Stomach (tissue), 9 donors: ENCODE measurements around the gene ZNF526. TPM values are rescaled to one million over a fixed set of nuclear protein-coding genes. Genes with fewer than 3 reads are reported as not detected.

Experiments used
- DNase-seq, 2 donors: peaks; one replicate each; pipeline versions ENCODE4 v3.0.0 to v3.0.0-alpha.2; 2013 to 2019
- H3K27ac ChIP-seq, 5 donors: fragments of 200-600 bp in 4 of 5; sonication (generic) in 4 of 5; one replicate each; pipeline ENCODE4 v1.5.1; 2013 to 2019; ENCODE audit warnings: mild to moderate bottlenecking in 1 of 5, moderate library complexity in 1 of 5
- H3K27me3 ChIP-seq, 3 donors: fragments of 200-600 bp; sonication (generic); one replicate each; pipeline ENCODE4 v1.5.1; 2017 to 2019; ENCODE audit warnings: mixed run types in 1 of 3
- H3K36me3 ChIP-seq, 4 donors: fragments of 200-600 bp; sonication (generic); 1 replicate in 3 of 4; 2 replicates in 1 of 4; pipeline ENCODE4 v1.5.1; 2016 to 2019
- H3K4me1 ChIP-seq, 4 donors: fragments of 200-600 bp; sonication (generic); one replicate each; pipeline ENCODE4 v1.5.1; 2016 to 2019
- H3K4me3 ChIP-seq, 4 donors: fragments of 200-600 bp; sonication (generic) in 3 of 4; one replicate each; pipeline ENCODE4 v1.5.1; 2016 to 2019; ENCODE audit warnings: mild to moderate bottlenecking in 1 of 4
- H3K9me3 ChIP-seq, 4 donors: fragments of 200-600 bp; sonication (generic); one replicate each; pipeline ENCODE4 v1.5.1; 2016 to 2019
- EP300 ChIP-seq: sonication (generic); formaldehyde crosslinking; IDR thresholded peaks from one replicate; pipeline ENCODE4 v1.6.1; 2017; ENCODE audit warnings: antibody characterized with exemption
- POLR2A ChIP-seq, 4 donors: fragments of 450-650 bp; IDR thresholded peaks; one replicate each; pipeline ENCODE4 v1.6.1; 2016; ENCODE audit warnings: antibody characterized with exemption in 4 of 4, control low read depth in 2 of 4, mild to moderate bottlenecking in 1 of 4, moderate library complexity in 1 of 4
- POLR2AphosphoS5 ChIP-seq, 3 donors: sonication (generic); formaldehyde crosslinking; IDR thresholded peaks; one replicate each; pipeline ENCODE4 v1.6.1; 2016; ENCODE audit warnings: antibody characterized with exemption in 3 of 3
- WGBS, 5 donors: extraction: QIAGEN DNeasy Blood & Tissue Kit in 3 of 5; methylation state at CpG; one replicate each; pipeline versions ENCODE4 v1.1.5 to v1.1.7; 2013 to 2018; 5-methylcytosine and 5-hydroxymethylcytosine counted together
- intact Hi-C: fragments of 100-400 bp; cut with DNase I; formaldehyde crosslinking; loops from one replicate; pipeline ENCODE4 v1.15.1; 2023; ENCODE audit warnings: low total_unique reads
- polyA plus RNA-seq, 3 donors: library from polyadenylated mRNA; stranded (reverse); fragments of 200-250 nt; gene quantifications; one replicate each; pipeline ENCODE4 v1.2.3, GENCODE V29; 2013
- total RNA-seq, 5 donors: library from RNA; depleted of rRNA; stranded (reverse); fragments of >200 nt; gene quantifications; one replicate each; pipeline versions ENCODE4 v1.1.0 to v1.2.3, GENCODE V29; 2014 to 2016
- TF ChIP-seq, protein P1 (sequence below), 7 experiments: fragments of 450-650 bp in 4 of 7; fragments of 200-600 bp in 3 of 7; sonication (generic) in 3 of 7; IDR thresholded peaks; one replicate each; pipeline ENCODE4 v1.5.1; 2016 to 2019; ENCODE audit warnings: antibody characterized with exemption in 7 of 7, control low read depth in 2 of 7, mild to moderate bottlenecking in 1 of 7
- donor health status: healthy with polysubstance abuse.
- donor health status: Bipolar disorder and iron deficiency.
- donor health status: healthy.

ZNF526 gene
- total and polyA plus RNA-seq, 8 donors: 2.4 to 12.0 (median 4.8) TPM

DNA sequence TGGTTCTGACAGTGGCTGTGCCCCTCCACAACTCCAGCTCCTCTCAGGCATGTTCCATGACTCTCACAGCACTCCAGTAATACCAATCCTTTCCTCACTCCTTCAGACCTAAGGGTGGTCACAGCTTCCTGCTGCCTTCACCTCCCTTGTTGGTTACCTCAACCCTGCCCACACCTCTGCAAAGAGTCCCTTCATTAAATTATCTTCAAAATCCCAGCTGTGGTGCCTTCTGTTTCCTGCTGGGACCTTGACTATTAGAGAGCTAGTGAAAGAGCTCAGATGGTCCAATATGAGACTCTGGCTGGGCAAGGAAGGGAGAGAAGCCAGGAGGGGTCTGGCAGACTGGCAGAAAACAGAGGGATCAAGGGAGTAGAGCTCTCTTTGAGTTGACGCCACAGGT, 28.8 kb upstream of the ZNF526 start:
- Histone ChIP-seq H3K27ac (peak overlapping the region; percentile 31 to 73 (median 51)), H3K9me3 (peaks cover 0 to 4% (median 0%) of the 10 kb centered on the region in 4 donors), H3K27me3 (no peaks in the 10 kb centered on the region), H3K4me1 (peaks cover 0 to 10% (median 2%) of the 10 kb centered on the region in 4 donors), H3K36me3 (no peaks in the 10 kb centered on the region), H3K4me3 (no peak overlapping the region)
- DNase-seq: peak in 1 of 2 donors; percentile 23
- intact Hi-C loops: no loop called here
- WGBS, 5 donors: 33 to 75% (median 48%) methylated on average over 1 of the region's 1 CpG
- no peak for TF ChIP-seq EP300
- no peak for TF ChIP-seq POLR2AphosphoS5 (IDR thresholded peaks at IDR 0.05)
- TF ChIP-seq, protein P1, sequence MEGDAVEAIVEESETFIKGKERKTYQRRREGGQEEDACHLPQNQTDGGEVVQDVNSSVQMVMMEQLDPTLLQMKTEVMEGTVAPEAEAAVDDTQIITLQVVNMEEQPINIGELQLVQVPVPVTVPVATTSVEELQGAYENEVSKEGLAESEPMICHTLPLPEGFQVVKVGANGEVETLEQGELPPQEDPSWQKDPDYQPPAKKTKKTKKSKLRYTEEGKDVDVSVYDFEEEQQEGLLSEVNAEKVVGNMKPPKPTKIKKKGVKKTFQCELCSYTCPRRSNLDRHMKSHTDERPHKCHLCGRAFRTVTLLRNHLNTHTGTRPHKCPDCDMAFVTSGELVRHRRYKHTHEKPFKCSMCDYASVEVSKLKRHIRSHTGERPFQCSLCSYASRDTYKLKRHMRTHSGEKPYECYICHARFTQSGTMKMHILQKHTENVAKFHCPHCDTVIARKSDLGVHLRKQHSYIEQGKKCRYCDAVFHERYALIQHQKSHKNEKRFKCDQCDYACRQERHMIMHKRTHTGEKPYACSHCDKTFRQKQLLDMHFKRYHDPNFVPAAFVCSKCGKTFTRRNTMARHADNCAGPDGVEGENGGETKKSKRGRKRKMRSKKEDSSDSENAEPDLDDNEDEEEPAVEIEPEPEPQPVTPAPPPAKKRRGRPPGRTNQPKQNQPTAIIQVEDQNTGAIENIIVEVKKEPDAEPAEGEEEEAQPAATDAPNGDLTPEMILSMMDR (IDR thresholded peaks at IDR 0.05): no peak
- no peak for TF ChIP-seq POLR2A (IDR thresholded peaks at IDR 0.05)

DNA sequence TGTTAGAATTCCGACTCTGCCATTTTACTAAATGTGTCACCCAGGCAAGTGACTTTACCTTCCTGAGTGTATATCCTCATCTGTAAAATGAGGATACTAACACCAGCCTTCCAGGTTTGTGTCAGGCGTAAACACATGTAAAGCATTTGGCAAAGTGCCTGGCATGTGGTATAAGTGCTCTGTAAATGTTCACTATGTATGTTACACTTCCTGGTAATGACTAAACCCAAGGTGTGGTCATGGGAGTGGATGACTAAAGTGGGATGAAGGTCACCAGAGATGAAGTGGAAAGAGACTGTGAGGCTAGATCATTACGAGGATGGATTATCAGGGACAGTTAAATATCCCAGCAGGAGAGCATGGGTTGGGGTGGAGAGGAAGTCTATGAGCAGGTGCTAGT, 28.3 kb upstream of the ZNF526 start:
- Histone ChIP-seq H3K9me3 (peaks cover 0 to 4% (median 0%) of the 10 kb centered on the region in 4 donors), H3K27ac (peak overlapping the region in 4 of 5 donors; percentile 31 to 73 (median 44)), H3K27me3 (no peaks in the 10 kb centered on the region), H3K4me3 (no peak overlapping the region), H3K36me3 (peaks cover 0 to 4% (median 1%) of the 10 kb centered on the region in 4 donors), H3K4me1 (peaks cover 0 to 15% (median 4%) of the 10 kb centered on the region in 4 donors)
- 21 to 47% (median 25%) methylated on average over 3 of the region's 3 CpGs for WGBS, 5 donors
- intact Hi-C loops: no loop called here
- TF ChIP-seq, protein P1 (IDR thresholded peaks at IDR 0.05): no peak
- TF ChIP-seq POLR2AphosphoS5 (IDR thresholded peaks at IDR 0.05) (peak in 2 of 3 donors; percentile 52 to 86), POLR2A (IDR thresholded peaks at IDR 0.05) (no peak)
- DNase-seq: peak; percentile 61 to 94

DNA sequence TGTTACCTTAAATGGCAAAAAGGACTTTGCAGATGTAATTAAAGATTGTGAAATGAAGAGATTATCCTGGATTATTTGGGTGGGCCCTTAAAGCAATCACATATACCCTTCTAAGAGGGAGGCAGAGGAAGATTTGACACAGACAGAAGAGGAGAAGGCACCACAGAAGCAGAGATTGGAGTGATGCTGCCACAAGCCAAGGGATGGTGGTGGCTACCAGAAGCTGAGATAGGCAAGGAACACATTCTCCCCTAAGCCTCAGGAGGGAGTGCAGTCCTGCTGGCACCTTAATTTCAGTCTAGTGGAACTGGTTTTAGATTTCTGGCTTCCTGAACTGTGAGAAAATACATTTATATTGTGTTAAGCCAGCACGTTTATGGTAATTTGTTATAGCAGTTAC, 26.8 kb upstream of the ZNF526 start:
- H3K27me3 ChIP-seq: no peaks in the 10 kb centered on the region
- WGBS, 5 donors: 59 to 80% (median 72%) methylated on average over 1 of the region's 1 CpG
- H3K27ac ChIP-seq: no peak overlapping the region
- peaks cover 0 to 4% (median 0%) of the 10 kb centered on the region in 4 donors for H3K9me3 ChIP-seq
- H3K36me3 ChIP-seq: peaks cover 3 to 18% (median 15%) of the 10 kb centered on the region in 4 donors
- TF ChIP-seq POLR2AphosphoS5 (IDR thresholded peaks at IDR 0.05) (no peak), EP300 (no peak), POLR2A (IDR thresholded peaks at IDR 0.05) (no peak)
- TF ChIP-seq, protein P1 (IDR thresholded peaks at IDR 0.05): no peak
- no peak for DNase-seq
- H3K4me3 ChIP-seq: no peak overlapping the region
- intact Hi-C loops: no loop called here
- peaks cover 0 to 30% (median 9%) of the 10 kb centered on the region in 4 donors for H3K4me1 ChIP-seq

DNA sequence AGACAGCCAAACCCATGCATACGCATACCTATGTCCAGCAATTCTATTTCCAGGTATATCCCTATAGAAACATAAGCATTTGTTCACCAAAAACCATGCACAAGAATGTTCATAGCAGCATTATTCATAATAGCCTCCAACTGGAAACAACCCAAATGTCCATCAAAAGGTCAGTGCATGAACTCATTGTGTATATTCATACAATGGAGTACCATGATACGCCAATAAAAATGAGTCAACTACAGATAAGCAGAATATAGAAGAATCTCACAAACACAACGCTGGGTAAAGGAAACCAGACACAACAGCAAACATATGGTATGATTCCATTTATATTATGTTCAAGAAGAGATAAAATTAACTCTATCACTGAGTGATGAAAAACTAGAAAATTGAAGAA, 26.4 kb upstream of the ZNF526 start:
- peaks cover 0 to 33% (median 9%) of the 10 kb centered on the region in 4 donors for H3K4me1 ChIP-seq

More for the DNA sequence above, 26.4 kb upstream of the ZNF526 start:
- Histone ChIP-seq H3K36me3 (peaks cover 5 to 22% (median 19%) of the 10 kb centered on the region in 4 donors), H3K27ac (no peak overlapping the region), H3K9me3 (peaks cover 0 to 4% (median 0%) of the 10 kb centered on the region in 4 donors), H3K4me3 (no peak overlapping the region), H3K27me3 (no peaks in the 10 kb centered on the region)
- intact Hi-C loops: no loop called here
- no peak for DNase-seq
- WGBS, 5 donors: 48 to 59% (median 54%) methylated on average over 3 of the region's 3 CpGs
- TF ChIP-seq, protein P1 (IDR thresholded peaks at IDR 0.05): no peak
- TF ChIP-seq POLR2A (IDR thresholded peaks at IDR 0.05) (no peak), POLR2AphosphoS5 (IDR thresholded peaks at IDR 0.05) (peak in 1 of 3 donors; percentile 9)
